GM21786 (cell line): ENCODE results near the gene DNASE1L1.

Source experiments
- ATAC-seq: cut with Tn5 transposase; IDR thresholded peaks from one replicate; pipeline ENCODE4 v1.9.1; 2021; ENCODE audit not compliant: unreplicated experiment

The DNASE1L1 gene

GRCh38 chrX:154354013-154354412 is 55.0 kb downstream of the DNASE1L1 start:
- ATAC-seq, result no peak

DNA sequence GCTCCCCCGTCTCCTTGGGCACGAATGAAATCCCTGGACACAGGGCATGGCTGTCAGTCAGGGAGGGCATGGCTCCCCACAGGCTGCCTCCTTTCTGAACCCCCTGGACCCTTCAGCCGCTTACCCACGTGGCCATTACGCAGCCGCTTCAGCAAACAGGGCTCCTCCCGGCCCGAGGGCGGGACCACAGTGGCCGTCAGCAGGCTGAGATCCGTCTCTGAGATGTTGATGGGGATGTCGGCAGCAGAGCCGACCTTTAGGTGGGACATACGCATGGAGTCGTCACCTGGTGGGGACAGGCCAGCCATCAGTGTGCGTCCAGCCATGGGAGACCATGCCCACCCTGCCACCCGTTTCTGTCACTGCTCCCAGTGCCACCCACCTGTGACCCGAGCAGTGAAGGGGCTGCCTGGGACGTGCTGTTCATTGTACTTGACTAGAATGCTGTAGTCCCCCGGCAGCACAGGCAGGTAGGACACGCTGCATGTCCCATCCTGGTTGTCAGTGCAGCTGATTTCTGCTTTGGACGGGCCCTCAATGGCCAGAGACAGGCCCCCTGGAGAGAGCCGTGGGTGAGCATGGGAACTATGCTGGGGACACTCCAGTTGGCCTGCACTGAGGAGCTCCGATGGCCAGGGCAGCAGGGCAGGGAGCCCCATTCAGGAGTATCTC is 55.7 kb downstream of the DNASE1L1 start:
- ATAC-seq, result no peak

DNA sequence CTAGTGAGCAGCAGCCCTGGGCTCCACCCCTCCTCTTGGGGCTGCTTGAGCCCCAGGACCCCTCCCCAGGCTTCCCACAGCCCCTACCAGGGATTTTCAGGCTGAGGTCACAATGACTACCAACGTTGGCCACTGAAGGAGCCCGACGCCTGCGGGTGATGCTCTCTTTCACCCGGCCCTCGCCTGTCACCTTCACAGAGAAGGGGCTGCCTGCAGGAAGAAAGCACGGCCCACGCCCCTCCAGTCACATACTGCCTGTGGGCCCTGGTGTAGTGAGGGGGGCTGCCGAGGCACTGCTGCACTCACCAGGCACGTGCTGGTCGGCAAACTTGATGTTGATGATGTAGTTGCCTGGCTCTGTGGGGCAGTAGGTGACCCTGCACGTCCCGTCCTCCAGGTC is 56.6 kb downstream of the DNASE1L1 start:
- no peak for ATAC-seq

DNA sequence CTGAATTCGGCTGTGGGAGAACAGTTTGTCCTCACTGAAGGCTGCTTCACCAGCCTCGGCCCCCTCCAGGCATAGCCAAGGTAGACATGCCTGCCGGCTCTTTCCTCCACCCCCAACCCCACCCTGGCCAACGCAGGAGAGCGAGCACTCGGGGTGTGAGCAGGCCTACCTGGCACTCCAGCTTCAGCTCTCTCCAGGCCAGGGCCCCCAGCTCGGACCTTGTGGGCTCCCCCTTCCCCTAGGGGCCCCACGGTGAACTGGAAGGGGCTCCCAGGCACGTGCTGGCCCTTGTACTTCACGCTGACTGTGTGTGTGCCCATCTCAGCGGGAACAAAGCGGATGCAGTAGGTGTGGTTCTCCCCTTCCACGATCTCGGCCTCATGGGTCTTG is 57.0 kb downstream of the DNASE1L1 start:
- ATAC-seq, result no peak
